Activated CD4-positive, alpha-beta T cell treated with anti-CD3 and anti-CD28 coated beads, Interleukin-2, amount 10 ng/mL, durations not matched to agents 24 days and 14 days (primary cell): Measurements from ENCODE around the gene RERE. TPM values are rescaled to one million over a fixed set of nuclear protein-coding genes. Genes with fewer than 3 reads are reported as not detected.
"Not testable (repeated sequence)": the region's sequence is repeated elsewhere in the genome, so short reads cannot be mapped to it uniquely, and the experiment has no call there.

Experiments used
- DNase-seq: peaks from one replicate; pipeline ENCODE4 v3.0.0; 2022
- H3K27ac Mint-ChIP-seq: one replicate; pipeline ENCODE4 v1.8.0; 2022; ENCODE audit warnings: mild to moderate bottlenecking, mixed read lengths
- H3K27me3 Mint-ChIP-seq: one replicate; pipeline ENCODE4 v1.8.0; 2022; ENCODE audit warnings: mixed read lengths
- H3K36me3 Mint-ChIP-seq: one replicate; pipeline ENCODE4 v1.8.0; 2022; ENCODE audit warnings: low read depth, mild to moderate bottlenecking, mixed read lengths
- H3K4me1 Mint-ChIP-seq: one replicate; pipeline ENCODE4 v1.8.0; 2021; ENCODE audit warnings: mixed read lengths
- H3K4me3 Mint-ChIP-seq: one replicate; pipeline ENCODE4 v1.8.0; 2022; ENCODE audit warnings: mild to moderate bottlenecking, moderate library complexity, mixed read lengths
- H3K9me3 Mint-ChIP-seq: one replicate; pipeline ENCODE4 v1.8.0; 2021; ENCODE audit warnings: mixed read lengths
- intact Hi-C: fragments of 100-400 bp; cut with micrococcal nuclease; formaldehyde crosslinking; loops from one replicate; pipeline ENCODE4 v1.15.1; 2023
- total RNA-seq: library from RNA; stranded (reverse); gene quantifications from 2 replicates; pipeline ENCODE4 v1.2.3, GENCODE V29; 2022

RERE gene
- total RNA-seq, 1 donor from 2014 or later = 85.6 TPM

GRCh38 chr1:8619917-8620502 is 197.4 kb downstream of the RERE start:
- Mint-ChIP-seq H3K36me3 (peaks cover 13% of the 10 kb centered on the region), H3K4me1 (peaks cover 25% of the 10 kb centered on the region)
- DNase-seq, H3K9me3 Mint-ChIP-seq, H3K4me3 Mint-ChIP-seq, H3K27ac Mint-ChIP-seq, H3K27me3 Mint-ChIP-seq, intact Hi-C loops: not testable (repeated sequence)

- H3K4me3 Mint-ChIP-seq, DNase-seq, H3K27ac Mint-ChIP-seq, H3K27me3 Mint-ChIP-seq, H3K9me3 Mint-ChIP-seq, intact Hi-C loops: not testable (repeated sequence)
- Mint-ChIP-seq H3K4me1 (peaks cover 25% of the 10 kb centered on the region), H3K36me3 (peaks cover 12% of the 10 kb centered on the region)
Measured at GRCh38 chr1:8619419-8619818, 198.0 kb downstream of the RERE start.

GRCh38 chr1:8616791-8617190 is 200.6 kb downstream of the RERE start:
- H3K4me1 Mint-ChIP-seq = peaks cover 21% of the 10 kb centered on the region
- peaks cover 18% of the 10 kb centered on the region for H3K36me3 Mint-ChIP-seq
- H3K4me3 Mint-ChIP-seq, H3K27ac Mint-ChIP-seq, H3K27me3 Mint-ChIP-seq, H3K9me3 Mint-ChIP-seq, DNase-seq, intact Hi-C loops: not testable (repeated sequence)

- H3K27ac Mint-ChIP-seq, H3K27me3 Mint-ChIP-seq, DNase-seq, H3K4me3 Mint-ChIP-seq, intact Hi-C loops, H3K9me3 Mint-ChIP-seq: not testable (repeated sequence)
- Mint-ChIP-seq H3K36me3 (peaks cover 24% of the 10 kb centered on the region), H3K4me1 (peaks cover 15% of the 10 kb centered on the region)
Measured at GRCh38 chr1:8611634-8612515, 205.6 kb downstream of the RERE start.

- Mint-ChIP-seq H3K27me3 (no peaks in the 10 kb centered on the region), H3K27ac (no peak overlapping the region), H3K4me3 (no peak overlapping the region), H3K9me3 (no peaks in the 10 kb centered on the region), H3K4me1 (peaks cover 30% of the 10 kb centered on the region), H3K36me3 (peaks cover 13% of the 10 kb centered on the region)
- intact Hi-C loops = no loop called here
- DNase-seq = no peak
Measured at GRCh38 chr1:8607906-8608305, 209.5 kb downstream of the RERE start.

- peak overlapping the region; percentile 93 for H3K27ac Mint-ChIP-seq
- H3K9me3 Mint-ChIP-seq = no peaks in the 10 kb centered on the region
- H3K4me1 Mint-ChIP-seq = peaks cover 33% of the 10 kb centered on the region
- no peaks in the 10 kb centered on the region for H3K27me3 Mint-ChIP-seq
- DNase-seq = peak; percentile 85
- H3K4me3 Mint-ChIP-seq = peak overlapping the region; percentile 75
- peaks cover 7% of the 10 kb centered on the region for H3K36me3 Mint-ChIP-seq
- intact Hi-C loops = loop anchor here (1.0 to 5.0 kb wide), 9 partner anchors 25 to 182 kb away; no protein-coding TSS in a partner anchor
Measured at GRCh38 chr1:8604041-8604945, 213.1 kb downstream of the RERE start.

- peaks cover 7% of the 10 kb centered on the region for H3K36me3 Mint-ChIP-seq
- peaks cover 38% of the 10 kb centered on the region for H3K4me1 Mint-ChIP-seq
- no peak for DNase-seq
- no peaks in the 10 kb centered on the region for H3K27me3 Mint-ChIP-seq
- intact Hi-C loops = loop anchor here (5.0 kb wide), 2 partner anchors 61 to 181 kb away; no protein-coding TSS in a partner anchor
- peak overlapping the region; percentile 93 for H3K27ac Mint-ChIP-seq
- H3K4me3 Mint-ChIP-seq = no peak overlapping the region
- H3K9me3 Mint-ChIP-seq = no peaks in the 10 kb centered on the region
Measured at GRCh38 chr1:8603220-8603616, 214.2 kb downstream of the RERE start.

- H3K9me3 Mint-ChIP-seq = no peaks in the 10 kb centered on the region
- intact Hi-C loops = loop anchor here (5.0 kb wide), 2 partner anchors 60 to 180 kb away; no protein-coding TSS in a partner anchor
- H3K27ac Mint-ChIP-seq = peak overlapping the region; percentile 93
- H3K36me3 Mint-ChIP-seq = peaks cover 9% of the 10 kb centered on the region
- H3K4me3 Mint-ChIP-seq = peak overlapping the region; percentile 38
- no peaks in the 10 kb centered on the region for H3K27me3 Mint-ChIP-seq
- DNase-seq = peak; percentile 70
- H3K4me1 Mint-ChIP-seq = peaks cover 40% of the 10 kb centered on the region
Measured at GRCh38 chr1:8602471-8603219, 214.8 kb downstream of the RERE start.

- no peaks in the 10 kb centered on the region for H3K27me3 Mint-ChIP-seq
- intact Hi-C loops = loop anchor here (5.0 kb wide), 2 partner anchors 58 to 178 kb away; no protein-coding TSS in a partner anchor
- peaks cover 9% of the 10 kb centered on the region for H3K36me3 Mint-ChIP-seq
- H3K4me3 Mint-ChIP-seq = no peak overlapping the region
- no peaks in the 10 kb centered on the region for H3K9me3 Mint-ChIP-seq
- no peak overlapping the region for H3K27ac Mint-ChIP-seq
- no peak for DNase-seq
- H3K4me1 Mint-ChIP-seq = peaks cover 47% of the 10 kb centered on the region
Measured at GRCh38 chr1:8600336-8600735, 217.1 kb downstream of the RERE start.

- Mint-ChIP-seq H3K27ac (no peak overlapping the region), H3K9me3 (no peaks in the 10 kb centered on the region), H3K4me3 (no peak overlapping the region), H3K27me3 (no peaks in the 10 kb centered on the region), H3K4me1 (peaks cover 43% of the 10 kb centered on the region), H3K36me3 (peaks cover 9% of the 10 kb centered on the region)
- intact Hi-C loops = loop anchor here (5.0 kb wide), 2 partner anchors 57 to 177 kb away; no protein-coding TSS in a partner anchor
- DNase-seq = no peak
Measured at GRCh38 chr1:8599646-8600212, 217.7 kb downstream of the RERE start.

- DNase-seq = no peak
- Mint-ChIP-seq H3K27ac (no peak overlapping the region), H3K27me3 (no peaks in the 10 kb centered on the region), H3K36me3 (peaks cover 9% of the 10 kb centered on the region), H3K4me1 (peaks cover 35% of the 10 kb centered on the region), H3K4me3 (no peak overlapping the region), H3K9me3 (peaks cover 3% of the 10 kb centered on the region)
- intact Hi-C loops = no loop called here
Measured at GRCh38 chr1:8598783-8599182, 218.7 kb downstream of the RERE start.

- Mint-ChIP-seq H3K27ac (no peak overlapping the region), H3K27me3 (no peaks in the 10 kb centered on the region), H3K4me3 (no peak overlapping the region), H3K36me3 (peaks cover 14% of the 10 kb centered on the region), H3K4me1 (peaks cover 30% of the 10 kb centered on the region), H3K9me3 (peaks cover 3% of the 10 kb centered on the region)
- intact Hi-C loops = no loop called here
- no peak for DNase-seq
Measured at GRCh38 chr1:8598060-8598724, 219.2 kb downstream of the RERE start.
